A549 (cell line): ENCODE data around the gene SPAG9. TPM values are rescaled to one million over a fixed set of nuclear protein-coding genes. Genes with fewer than 3 reads are reported as not detected.

Experiments used
- ATAC-seq, 2 experiments: fragments of 200-7000 bp in 1 of 2; fragments of >200 bp in 1 of 2; cut with Nextera tagmentation in 1 of 2; cut with Tn5 transposase in 1 of 2; 3 replicates each; pipeline versions ENCODE4 v1.8.0 to v1.9.1; 2018 to 2020; ENCODE audit warnings: mild to moderate bottlenecking in 1 of 2, moderate library complexity in 1 of 2
- CTCF ChIA-PET: fragments of 300-600 bp; sonication (Branson Sonifier 250); formaldehyde crosslinking; extraction: SDS; loops from one replicate; lab custom pipeline; 2021; ENCODE audit warnings: antibody characterized with exemption, inconsistent platforms; lab: Yijun Ruan, JAX
- POLR2A ChIA-PET: fragments of 350-600 bp; formaldehyde crosslinking; extraction: SDS; loops from one replicate; lab custom pipeline; 2021; ENCODE audit warnings: antibody characterized with exemption, inconsistent platforms; lab: Yijun Ruan, JAX
- DNase-seq, 2 experiments: peaks; one replicate each; pipeline versions ENCODE4 v3.0.0 to v3.0.0-alpha.2; 2011 to 2016; ENCODE audit warnings: low read depth in 1 of 2, low spot score in 1 of 2
- FAIRE-seq: peaks from 2 replicates; lab custom pipeline; 2011; peaks lifted over from hg19 to GRCh38; lab: Jason Lieb, UNC
- H3K27ac ChIP-seq, 2 experiments: fragments of >200 bp; sonication (Bioruptor Twin); formaldehyde crosslinking; 3 replicates each; pipeline ENCODE4 v1.5.1; 2016 to 2017
- H3K4me1 ChIP-seq: fragments of >200 bp; sonication (Bioruptor Twin); formaldehyde crosslinking; 3 replicates; pipeline ENCODE4 v1.6.1; 2016
- H3K4me2 ChIP-seq: fragments of >200 bp; sonication (Bioruptor Twin); formaldehyde crosslinking; 3 replicates; pipeline ENCODE4 v1.6.1; 2016
- H3K4me3 ChIP-seq: fragments of >200 bp; sonication (Bioruptor Twin); formaldehyde crosslinking; 3 replicates; pipeline ENCODE4 v1.5.1; 2016
- H3K9me3 ChIP-seq: fragments of >200 bp; sonication (Bioruptor Twin); formaldehyde crosslinking; 3 replicates; pipeline ENCODE4 v1.6.1; 2016
- CHD4 ChIP-seq: fragments of 200-600 bp; sonication (generic); IDR thresholded peaks from 2 replicates; pipeline ENCODE4 v1.6.1; 2016; ENCODE audit warnings: antibody characterized with exemption, mild to moderate bottlenecking, borderline replicate concordance
- CTCF ChIP-seq: fragments of >200 bp; sonication (Bioruptor Twin); formaldehyde crosslinking; IDR thresholded peaks from 3 replicates; pipeline ENCODE4 v1.5.1; 2016
- E2F6 ChIP-seq: IDR thresholded peaks from 2 replicates; pipeline ENCODE4 v1.6.1; 2012; ENCODE audit warnings: low read depth, borderline replicate concordance
- EHF ChIP-seq: fragments of 250-450 bp; sonication (Bioruptor Pico); IDR thresholded peaks from 2 replicates; pipeline ENCODE4 v1.5.0; 2020; ENCODE audit warnings: mild to moderate bottlenecking
- EHMT2 ChIP-seq: fragments of 200-600 bp; sonication (generic); IDR thresholded peaks from 2 replicates; pipeline ENCODE4 v1.6.1; 2016; ENCODE audit warnings: antibody characterized with exemption, low read depth, mild to moderate bottlenecking, moderate library complexity
- HDAC2 ChIP-seq: fragments of 200-600 bp; sonication (generic); IDR thresholded peaks from 2 replicates; pipeline ENCODE4 v1.6.1; 2016
- HES2 ChIP-seq: fragments of >200 bp; sonication (Bioruptor Twin); formaldehyde crosslinking; IDR thresholded peaks from 2 replicates; pipeline ENCODE4 v1.6.1; 2016
- JUN ChIP-seq, 2 experiments: fragments of >200 bp; sonication (Bioruptor Twin); formaldehyde crosslinking; IDR thresholded peaks; 2 replicates in 1 of 2; 3 replicates in 1 of 2; pipeline ENCODE4 v1.6.1; 2016 to 2017
- MAZ ChIP-seq: fragments of 150-350 bp; IDR thresholded peaks from 2 replicates; pipeline ENCODE4 v1.6.1; 2014; ENCODE audit warnings: antibody characterized with exemption, low read depth, low read length, borderline replicate concordance
- NR3C1 ChIP-seq: fragments of >200 bp; sonication (Bioruptor Twin); formaldehyde crosslinking; IDR thresholded peaks from 3 replicates; pipeline ENCODE4 v1.6.1; 2017
- PHF8 ChIP-seq: fragments of 200-600 bp; sonication (generic); IDR thresholded peaks from 2 replicates; pipeline ENCODE4 v1.6.1; 2016; ENCODE audit warnings: low read depth, mild to moderate bottlenecking, antibody characterized with exemption, moderate library complexity, borderline replicate concordance
- POLR2A ChIP-seq: IDR thresholded peaks from 2 replicates; pipeline ENCODE4 v1.6.1; 2012; ENCODE audit warnings: mild to moderate bottlenecking, low read length
- POLR2AphosphoS2 ChIP-seq: conservative IDR thresholded peaks from 2 replicates; pipeline ENCODE4 v1.6.1; 2012; ENCODE audit warnings: low read length, improper control_type of control experiment, inconsistent platforms
- RAD21 ChIP-seq, 2 experiments: fragments of >200 bp in 1 of 2; sonication (Bioruptor Twin) in 1 of 2; formaldehyde crosslinking in 1 of 2; IDR thresholded peaks in 1 of 2; conservative IDR thresholded peaks in 1 of 2; 2 replicates in 1 of 2; 3 replicates in 1 of 2; pipeline ENCODE4 v1.6.1; 2012 to 2018; ENCODE audit warnings: inconsistent platforms in 1 of 2
- REST ChIP-seq: fragments of 200-600 bp; sonication (generic); IDR thresholded peaks from 2 replicates; pipeline ENCODE4 v1.6.1; 2016; ENCODE audit warnings: antibody characterized with exemption, mild to moderate bottlenecking, moderate library complexity
- RFX5 ChIP-seq: fragments of 450-650 bp; IDR thresholded peaks from 2 replicates; pipeline ENCODE4 v1.7.1; 2014; ENCODE audit warnings: antibody characterized with exemption, mild to moderate bottlenecking, moderate library complexity
- SMC3 ChIP-seq: fragments of >200 bp; sonication (Bioruptor Twin); formaldehyde crosslinking; IDR thresholded peaks from 3 replicates; pipeline ENCODE4 v1.6.1; 2018; ENCODE audit warnings: inconsistent platforms
- USF2 ChIP-seq: fragments of 450-650 bp; IDR thresholded peaks from 2 replicates; pipeline ENCODE4 v1.6.1; 2014; ENCODE audit warnings: antibody characterized with exemption
- WGBS: methylation state at CpG from one replicate; pipeline ENCODE4 v1.1.6; 2017; ENCODE audit errors: missing lambda C conversion rate; 5-methylcytosine and 5-hydroxymethylcytosine counted together
- polyA plus RNA-seq, 4 experiments: library from polyadenylated mRNA; depleted of rRNA in 3 of 4; stranded (reverse); fragments of >200 nt; fragmentation: RNase III in 1 of 4; extraction: RNeasy Plus Mini Kit Qiagen cat#74134 plus additional on column Dnase treatment in 1 of 4; gene quantifications; 2 replicates in 3 of 4; 3 replicates in 1 of 4; pipeline ENCODE4 v1.2.3, GENCODE V29; 2011 to 2017

Gene SPAG9
- polyA plus RNA-seq, 2 of the 4 experiments (the other 2 are of a cell fraction), result 69.0 to 71.1 TPM

- Histone ChIP-seq H3K27ac (peak overlapping the region; percentile 29 to 81; a peak in 3 of 6 replicates), H3K9me3 (no peaks in the 10 kb centered on the region), H3K4me1 (peaks cover 23% of the 10 kb centered on the region), H3K4me3 (no peak overlapping the region), H3K4me2 (no peak overlapping the region)
- DNase-seq (peak; percentile 69 to 71), FAIRE-seq (peak; percentile 86), ATAC-seq (peak; percentile 73 to 87)
- ChIA-PET POLR2A (interaction anchor here (0.6 to 1.6 kb wide), 4 partner anchors 90 to 105 kb away, joined by 3 to 14 read pairs (median 9); partner anchors contain the start of gene TOB1), CTCF (interaction anchor here (0.7 to 28.2 kb wide), 24 partner anchors 8 to 178 kb away, joined by 3 to 1502 read pairs (median 5); partner anchors contain the start of gene TOB1)
- 37% methylated on average over 13 of the region's 13 CpGs for WGBS
- TF ChIP-seq PHF8 (no peak), SMC3 (peak; percentile 91), RAD21 (conservative IDR thresholded peaks at IDR 0.05 in 1 of 2, IDR thresholded peaks at IDR 0.05 in 1 of 2) (peak; percentile 80 to 85), POLR2AphosphoS2 (0 out of 2 replicates have a peak, but pooled peaks have one; percentile 41), EHMT2 (no peak), MAZ (no peak), CTCF (peak; percentile 87)
Measured at GRCh38 chr17:50956750-50957523, 163.7 kb downstream of the SPAG9 start.

- H3K4me2 ChIP-seq, result no peak overlapping the region
- H3K9me3 ChIP-seq, result no peaks in the 10 kb centered on the region
- DNase-seq (no peak), ATAC-seq (no peak; a peak in 1 of 6 replicates), FAIRE-seq (no peak)
- ChIA-PET POLR2A (interaction anchor here (0.6 to 18.7 kb wide), 5 partner anchors 89 to 104 kb away, joined by 3 to 648 read pairs (median 11); partner anchors contain the start of gene TOB1), CTCF (interaction anchor here (0.6 to 28.2 kb wide), 24 partner anchors 8 to 451 kb away, joined by 3 to 1502 read pairs (median 4); partner anchors contain the start of gene TOB1)
- TF ChIP-seq RFX5 (no peak), HES2 (no peak), USF2 (no peak), JUN (IDR thresholded peaks at IDR 0.05) (no peak), NR3C1 (no peak), HDAC2 (no peak), EHF (CRISPR knock-in tag) (no peak), REST (no peak), E2F6 (no peak), POLR2A (no peak), CHD4 (no peak)
- 81% methylated on average over 4 of the region's 4 CpGs for WGBS
- peak overlapping the region; percentile 29 to 81; a peak in 3 of 6 replicates for H3K27ac ChIP-seq
- H3K4me1 ChIP-seq, result peaks cover 29% of the 10 kb centered on the region
- H3K4me3 ChIP-seq, result no peak overlapping the region
Measured at GRCh38 chr17:50956409-50956749, 164.3 kb downstream of the SPAG9 start.
